Mesodermal cell (in vitro differentiated cells): Measurements from ENCODE around the gene STK16.
A peak's percentile ranks its signal among the peaks of the same experiment; 100 is the strongest.

Source experiments
- H3K27ac ChIP-seq: 2 replicates; pipeline ENCODE4 v1.7.0; 2013; ENCODE audit warnings: mild to moderate bottlenecking, low read depth, low read length, moderate library complexity; ENCODE audit not compliant: severe bottlenecking
- H3K36me3 ChIP-seq: 2 replicates; pipeline ENCODE4 v1.7.1; 2013; ENCODE audit warnings: mild to moderate bottlenecking, low read length, moderate library complexity; ENCODE audit not compliant: control insufficient read depth, insufficient read depth
- H3K4me1 ChIP-seq: one replicate; pipeline ENCODE4 v1.7.1; 2013; ENCODE audit warnings: mild to moderate bottlenecking, low read length; ENCODE audit not compliant: insufficient read depth, control insufficient read depth, poor library complexity, severe bottlenecking
- H3K4me3 ChIP-seq: 2 replicates; pipeline ENCODE4 v1.7.0; 2013; ENCODE audit warnings: low read length, control low read depth, mild to moderate bottlenecking; ENCODE audit not compliant: insufficient read depth, poor library complexity, severe bottlenecking; ENCODE audit errors: extremely low read depth
- H3K9me3 ChIP-seq: 2 replicates; pipeline ENCODE4 v1.7.1; 2013; ENCODE audit warnings: mild to moderate bottlenecking, low read length, moderate library complexity; ENCODE audit not compliant: control insufficient read depth
- WGBS, 2 experiments: methylation state at CpG; one replicate each; pipeline ENCODE4 v1.1.5; 2013; ENCODE audit warnings: missing lambda C conversion rate in 2 of 2; ENCODE audit not compliant: insufficient coverage in 2 of 2; 5-methylcytosine and 5-hydroxymethylcytosine counted together

Gene STK16

DNA sequence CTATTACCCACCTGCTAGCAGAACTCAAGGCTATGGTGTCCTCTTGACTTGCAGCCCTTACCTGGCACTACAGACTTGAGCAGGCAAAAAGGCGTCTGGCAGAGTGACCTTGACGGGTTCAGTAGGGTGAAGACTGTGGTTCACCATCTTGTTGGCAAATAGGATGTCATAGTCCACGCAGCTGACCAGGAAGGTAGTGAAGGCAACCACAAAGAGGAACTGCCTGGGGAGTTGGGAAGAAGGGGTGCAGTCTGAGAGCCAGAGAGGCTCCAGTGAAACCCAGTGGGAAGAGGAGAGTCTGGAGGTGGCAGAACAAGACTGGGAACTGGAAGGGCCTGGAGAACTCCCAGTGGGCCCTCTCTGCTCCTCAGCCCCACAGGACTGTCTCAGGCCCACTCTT, 19.9 kb upstream of the STK16 start:
- WGBS, 2 experiments, result 93 to 95% methylated on average over 3 of the region's 3 CpGs
- H3K36me3 ChIP-seq, result peaks cover 75% of the 10 kb centered on the region
- no peak overlapping the region for H3K4me3 ChIP-seq
- no peak overlapping the region for H3K27ac ChIP-seq
- no peaks in the 10 kb centered on the region for H3K9me3 ChIP-seq
- H3K4me1 ChIP-seq, result peaks cover 14% of the 10 kb centered on the region

DNA sequence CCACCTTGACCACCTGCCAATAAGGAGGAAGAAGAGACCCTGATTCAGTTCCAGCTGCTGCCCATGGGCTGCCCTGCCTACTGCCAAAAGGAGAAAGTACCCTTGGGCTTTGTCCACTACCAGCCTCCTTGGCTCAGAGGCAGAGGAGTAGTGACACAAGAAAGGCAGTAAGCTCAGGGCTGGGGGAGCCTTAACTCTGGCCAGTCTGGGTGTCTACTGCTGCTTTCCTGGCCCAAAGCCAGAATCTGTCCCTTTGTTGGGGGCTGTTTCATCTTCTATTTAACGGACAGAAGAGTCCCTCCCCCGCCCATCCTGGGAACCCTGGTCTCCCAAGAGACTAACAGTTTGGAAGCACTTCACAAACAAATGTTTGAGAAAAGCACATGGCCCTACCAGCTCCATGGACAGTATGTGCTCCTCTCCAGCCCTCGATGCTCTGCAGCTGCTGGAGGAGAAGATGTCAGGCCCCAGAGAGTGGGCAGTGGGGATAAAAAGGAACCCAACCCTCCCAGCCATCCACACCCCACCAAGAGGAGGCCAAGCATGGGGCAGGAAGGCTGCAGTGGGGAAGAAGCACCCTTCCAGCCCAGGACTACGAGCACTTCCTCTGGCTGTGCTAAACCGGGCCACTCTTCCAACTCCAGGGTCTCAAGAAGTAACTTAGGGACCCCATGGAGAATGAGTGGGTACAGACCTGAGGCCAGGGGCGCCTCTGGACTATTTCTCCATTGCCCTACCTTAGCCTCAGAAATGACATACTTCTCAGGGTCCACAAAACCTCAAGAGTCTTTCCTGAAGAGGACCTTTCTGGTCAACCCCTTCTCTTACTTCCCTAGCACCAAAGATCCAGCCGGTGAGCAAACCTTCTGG, 17.0 kb upstream of the STK16 start:
- peak overlapping the region; percentile 94 for H3K27ac ChIP-seq
- H3K36me3 ChIP-seq, result peaks cover 69% of the 10 kb centered on the region
- peak overlapping the region; percentile 86 for H3K4me3 ChIP-seq
- WGBS, 2 experiments, result 79 to 89% methylated on average over 3 to 5 of the region's 7 CpGs
- peaks cover 14% of the 10 kb centered on the region for H3K4me1 ChIP-seq
- H3K9me3 ChIP-seq, result no peaks in the 10 kb centered on the region

DNA sequence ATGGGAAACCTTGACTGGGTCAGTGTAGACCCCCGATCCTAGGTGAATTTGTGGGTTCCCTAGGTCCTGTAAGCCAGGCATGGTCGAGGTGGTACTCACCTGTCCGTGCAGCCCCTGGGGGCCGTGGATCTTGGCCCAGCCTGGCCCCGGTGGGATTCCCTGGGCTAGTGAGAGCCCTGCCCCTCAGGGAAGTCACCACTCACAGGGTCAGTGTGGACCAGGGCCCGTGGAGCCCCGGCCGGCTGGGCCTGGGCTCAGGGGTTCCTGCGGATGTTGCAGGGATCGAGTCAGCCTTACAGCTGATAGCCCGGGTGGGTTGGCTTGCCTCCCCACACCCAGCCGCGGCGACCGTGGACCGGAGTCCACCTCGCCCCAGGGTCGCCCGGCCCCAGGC, 16.4 kb upstream of the STK16 start:
- H3K36me3 ChIP-seq, result peaks cover 69% of the 10 kb centered on the region
- peaks cover 14% of the 10 kb centered on the region for H3K4me1 ChIP-seq
- peak overlapping the region; percentile 94 for H3K27ac ChIP-seq
- H3K9me3 ChIP-seq, result no peaks in the 10 kb centered on the region
- WGBS, 2 experiments, result 2 to 5% methylated on average over 15 to 18 of the region's 19 CpGs
- H3K4me3 ChIP-seq, result peak overlapping the region; percentile 86

DNA sequence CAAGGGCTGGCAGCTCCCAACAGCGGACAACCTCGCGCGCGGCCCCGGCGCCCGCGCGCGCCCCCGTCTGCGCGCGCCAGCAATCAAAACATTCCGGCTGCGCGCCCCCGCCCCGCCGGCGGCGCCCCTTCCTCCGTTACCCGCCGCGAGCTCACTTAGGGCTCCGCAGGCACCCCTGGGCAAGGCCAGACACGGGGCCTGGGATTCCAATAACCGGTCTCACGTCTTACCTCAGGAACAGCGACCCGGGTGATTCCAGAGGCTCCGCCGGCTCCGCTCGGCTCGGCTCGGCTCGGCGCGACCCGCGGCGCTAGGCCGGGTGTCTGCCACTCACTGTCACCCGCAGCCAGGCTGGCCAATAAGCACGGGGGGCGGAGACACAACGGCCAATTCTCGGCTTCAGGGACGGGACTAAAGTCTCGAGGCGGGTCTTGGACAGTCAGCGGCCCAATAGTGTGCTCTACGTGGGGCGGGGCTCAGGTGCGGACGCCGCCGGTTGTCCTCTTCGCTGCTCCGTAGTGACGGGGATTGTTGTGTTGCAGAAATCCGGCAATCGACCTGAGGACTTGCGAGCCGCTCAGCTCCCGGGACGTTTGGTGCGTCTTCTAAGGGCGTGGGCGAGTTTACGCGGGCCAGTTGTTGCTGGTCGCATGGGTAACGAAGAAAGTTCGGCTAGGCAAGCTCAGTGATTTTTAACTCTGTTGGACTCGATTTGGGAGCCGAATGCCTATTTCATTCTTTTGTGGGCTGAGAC, 15.8 kb upstream of the STK16 start, which contains the start of the genes ANKZF1 and ATG9A:
Gene ANKZF1, plus strand, starts transcription at position 502 of the 754 bp plus-strand sequence. CDS start 452 bp downstream, outside the sequence.
Gene ATG9A, minus strand, starts transcription at position 332 of the 754 bp plus-strand sequence. CDS start 1,612 bp downstream, outside the sequence.
- Histone ChIP-seq H3K27ac (peak within 1 kb of the TSS; percentile 94), H3K36me3 (peaks cover 69% of the 10 kb centered on the region), H3K4me1 (peaks cover 14% of the 10 kb centered on the region), H3K4me3 (peak within 1 kb of the TSS; percentile 86), H3K9me3 (no peaks in the 10 kb centered on the region)
- 0 to 1% methylated on average over 68 to 77 of the region's 80 CpGs for WGBS, 2 experiments

DNA sequence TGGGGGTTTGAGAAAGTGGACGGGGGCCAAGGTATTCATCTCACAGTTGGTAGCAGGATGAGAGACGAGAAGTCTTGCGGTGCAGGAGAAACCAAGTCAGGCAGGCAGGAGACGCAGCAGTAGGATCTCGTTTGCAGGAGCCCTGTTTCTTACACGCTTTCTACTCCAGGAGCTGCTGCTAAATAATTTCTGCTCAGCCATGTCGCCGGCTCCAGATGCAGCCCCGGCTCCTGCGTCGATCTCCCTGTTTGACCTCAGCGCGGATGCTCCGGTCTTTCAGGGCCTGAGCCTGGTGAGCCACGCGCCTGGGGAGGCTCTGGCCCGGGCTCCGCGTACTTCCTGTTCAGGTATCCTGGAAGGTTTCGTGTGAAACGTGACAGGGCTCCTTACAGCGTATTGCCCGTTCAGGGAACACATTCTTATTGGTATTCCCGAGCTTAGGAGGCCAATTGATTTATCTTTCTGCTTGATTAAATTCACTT, 15.2 kb upstream of the STK16 start:
- H3K4me3 ChIP-seq, result peak overlapping the region; percentile 86
- peaks cover 69% of the 10 kb centered on the region for H3K36me3 ChIP-seq
- 0% methylated on average over 24 of the region's 24 CpGs for WGBS, 2 experiments
- peak overlapping the region; percentile 94 for H3K27ac ChIP-seq
- no peaks in the 10 kb centered on the region for H3K9me3 ChIP-seq
- H3K4me1 ChIP-seq, result peaks cover 14% of the 10 kb centered on the region

DNA sequence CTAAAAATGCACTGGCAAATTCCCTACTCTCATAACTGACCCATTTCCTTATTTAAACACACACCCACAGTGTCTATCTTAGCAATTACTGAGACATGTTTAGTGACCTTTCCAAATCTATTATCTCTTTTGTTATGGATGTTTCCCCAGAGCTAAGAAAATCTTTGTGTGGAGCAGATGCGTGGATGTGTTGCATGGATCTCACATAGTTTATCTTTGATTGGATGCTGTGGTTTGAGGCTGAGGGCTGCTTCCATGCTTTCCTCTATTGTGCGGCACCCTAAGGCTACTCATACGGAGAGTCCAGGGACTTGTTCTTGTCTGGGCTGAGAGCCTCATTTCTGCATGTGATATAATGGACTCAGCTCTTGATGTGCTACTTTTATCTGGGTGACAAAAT, 10.9 kb upstream of the STK16 start:
- H3K27ac ChIP-seq, result no peak overlapping the region
- no peaks in the 10 kb centered on the region for H3K9me3 ChIP-seq
- H3K36me3 ChIP-seq, result peaks cover 78% of the 10 kb centered on the region
- H3K4me3 ChIP-seq, result no peak overlapping the region
- no peaks in the 10 kb centered on the region for H3K4me1 ChIP-seq
- WGBS, 2 experiments, result 100% methylated on average over 3 of the region's 3 CpGs; no CpG with 5 or more reads in 1 of the 2 experiments

DNA sequence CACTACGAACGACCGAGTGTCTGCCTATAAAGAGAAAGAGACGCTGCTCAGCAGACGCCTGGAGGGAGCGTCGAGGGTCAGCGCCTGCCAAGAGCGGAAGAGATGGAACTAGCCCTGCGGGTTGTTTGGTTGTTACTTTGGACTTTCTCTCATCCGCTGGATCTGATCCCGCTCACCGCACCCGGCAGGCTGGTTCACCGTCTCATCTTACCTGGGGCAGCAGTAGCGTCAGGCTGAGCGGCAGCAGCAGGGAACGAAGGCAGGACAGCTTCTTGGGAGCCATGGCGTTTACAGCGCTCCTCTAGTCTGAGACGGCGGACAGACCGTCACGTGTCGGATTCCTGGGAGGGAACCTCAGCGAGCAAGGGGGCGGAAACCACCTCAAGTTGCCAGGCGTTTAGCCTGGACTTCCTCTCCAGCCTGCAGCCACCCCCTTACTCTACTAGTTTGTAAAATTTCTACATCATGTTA, 2.0 kb upstream of the STK16 start:
- H3K4me3 ChIP-seq, result no peak overlapping the region
- no peaks in the 10 kb centered on the region for H3K9me3 ChIP-seq
- WGBS, 2 experiments, result 96 to 97% methylated on average over 22 to 28 of the region's 28 CpGs
- H3K27ac ChIP-seq, result no peak overlapping the region
- peaks cover 26% of the 10 kb centered on the region for H3K36me3 ChIP-seq
- peaks cover 9% of the 10 kb centered on the region for H3K4me1 ChIP-seq

DNA sequence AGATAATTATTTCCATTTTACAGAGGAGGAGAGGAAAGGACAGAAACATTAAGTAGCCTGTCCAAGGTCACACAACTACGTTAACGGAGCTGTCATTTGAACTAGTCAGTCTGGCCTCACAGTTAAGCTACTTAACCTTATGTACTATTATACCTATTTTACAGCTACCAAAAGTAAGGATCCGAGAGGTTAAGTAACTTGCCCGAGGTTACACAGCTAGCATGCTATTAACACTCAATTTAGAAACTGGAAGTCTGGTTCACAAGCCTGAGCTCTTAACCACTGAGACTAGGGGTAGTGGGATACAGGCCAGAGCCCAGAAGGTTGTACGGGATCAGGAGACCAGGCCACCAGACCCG, 511 bp upstream of the STK16 start:
- Histone ChIP-seq H3K27ac (peak overlapping the region; percentile 97), H3K9me3 (no peaks in the 10 kb centered on the region), H3K4me1 (peaks cover 20% of the 10 kb centered on the region), H3K36me3 (peaks cover 18% of the 10 kb centered on the region), H3K4me3 (peak overlapping the region; percentile 89)
- 45 to 51% methylated on average over 5 of the region's 6 CpGs for WGBS, 2 experiments

DNA sequence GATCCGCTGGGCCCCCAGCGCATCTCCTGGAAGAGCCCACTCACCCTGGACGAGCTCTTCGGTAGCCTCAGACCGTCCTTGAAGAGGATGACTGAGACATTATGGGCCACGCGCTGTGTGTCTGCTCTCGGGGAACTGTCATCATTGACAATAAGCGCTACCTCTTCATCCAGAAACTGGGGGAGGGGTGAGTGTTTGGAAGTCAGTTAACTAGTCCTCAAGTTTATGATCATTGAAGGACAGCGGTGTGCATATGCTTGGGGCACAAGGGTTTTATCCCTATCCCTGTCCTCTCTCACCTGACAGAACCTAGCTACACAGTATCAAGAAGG, 586 bp downstream of the STK16 start:
- H3K9me3 ChIP-seq, result no peaks in the 10 kb centered on the region
- H3K4me3 ChIP-seq, result peak overlapping the region; percentile 89
- peak overlapping the region; percentile 97 for H3K27ac ChIP-seq
- H3K36me3 ChIP-seq, result peaks cover 18% of the 10 kb centered on the region
- H3K4me1 ChIP-seq, result peaks cover 24% of the 10 kb centered on the region
- 26 to 32% methylated on average over 8 to 9 of the region's 10 CpGs for WGBS, 2 experiments

DNA sequence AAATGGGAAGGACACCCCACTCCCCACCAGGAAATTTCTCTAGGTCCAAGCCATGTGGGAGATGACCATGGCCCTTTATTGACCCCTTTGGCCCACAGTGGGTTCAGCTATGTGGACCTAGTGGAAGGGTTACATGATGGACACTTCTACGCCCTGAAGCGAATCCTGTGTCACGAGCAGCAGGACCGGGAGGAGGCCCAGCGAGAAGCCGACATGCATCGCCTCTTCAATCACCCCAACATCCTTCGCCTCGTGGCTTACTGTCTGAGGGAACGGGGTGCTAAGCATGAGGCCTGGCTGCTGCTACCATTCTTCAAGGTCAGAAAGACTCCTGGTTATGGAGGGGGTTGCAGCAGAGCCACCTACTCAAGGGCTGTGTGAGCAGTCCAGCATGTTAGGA, 1.3 kb downstream of the STK16 start:
- 97 to 100% methylated on average over 10 of the region's 10 CpGs for WGBS, 2 experiments
- H3K9me3 ChIP-seq, result no peaks in the 10 kb centered on the region
- peaks cover 28% of the 10 kb centered on the region for H3K4me1 ChIP-seq
- H3K4me3 ChIP-seq, result peak overlapping the region; percentile 89
- H3K36me3 ChIP-seq, result peaks cover 18% of the 10 kb centered on the region
- H3K27ac ChIP-seq, result no peak overlapping the region
